ENCODE measurements around the gene SDHA. TPM values are rescaled to one million over a fixed set of nuclear protein-coding genes. Genes with fewer than 3 reads are reported as not detected.
"Not testable (repeated sequence)": the region's sequence is repeated elsewhere in the genome, so short reads cannot be mapped to it uniquely, and the experiment has no call there.

Gene SDHA
- total and polyA plus RNA-seq, 2 experiments from 2014 or later: 247 to 328 TPM

- Histone ChIP-seq H3K4me3 (no peak overlapping the region), H3K36me3 (no peaks in the 10 kb centered on the region), H3K27me3 (no peaks in the 10 kb centered on the region), H3K4me1 (ENCODE audit: low read depth) (no peaks in the 10 kb centered on the region), H3K9me3 (ENCODE audit: low read depth) (no peaks in the 10 kb centered on the region), H3K27ac (no peak overlapping the region)
- no peak for DNase-seq (ENCODE audit: low read depth in 1 of 2, low spot score in 1 of 2)
- TF ChIP-seq CTCF (IDR thresholded peaks at IDR 0.05; ENCODE audit: low read depth, low read length): no peak
These were observed 80.6 kb downstream of the SDHA start for GRCh38 chr5:298737-299125.

GRCh38 chr5:299921-300320 lies 81.8 kb downstream of the SDHA start:
- H3K36me3 ChIP-seq; H3K27ac ChIP-seq; H3K4me3 ChIP-seq; H3K9me3 ChIP-seq (ENCODE audit: low read depth); H3K27me3 ChIP-seq; H3K4me1 ChIP-seq (ENCODE audit: low read depth); DNase-seq (ENCODE audit: low read depth in 1 of 2, low spot score in 1 of 2): not testable (repeated sequence)

GRCh38 chr5:300691-301435 lies 82.7 kb downstream of the SDHA start:
- H3K36me3 ChIP-seq; H3K4me1 ChIP-seq (ENCODE audit: low read depth); DNase-seq (ENCODE audit: low read depth in 1 of 2, low spot score in 1 of 2); H3K4me3 ChIP-seq; H3K27me3 ChIP-seq; H3K9me3 ChIP-seq (ENCODE audit: low read depth); H3K27ac ChIP-seq: not testable (repeated sequence)

- not testable (repeated sequence) for H3K36me3 ChIP-seq; H3K4me3 ChIP-seq; H3K27ac ChIP-seq; DNase-seq (ENCODE audit: low read depth in 1 of 2, low spot score in 1 of 2); H3K9me3 ChIP-seq (ENCODE audit: low read depth); H3K27me3 ChIP-seq; H3K4me1 ChIP-seq (ENCODE audit: low read depth)
These were observed 84.3 kb downstream of the SDHA start for GRCh38 chr5:302416-302815.

- Histone ChIP-seq H3K27me3 (no peaks in the 10 kb centered on the region), H3K36me3 (no peaks in the 10 kb centered on the region), H3K27ac (no peak overlapping the region), H3K4me1 (ENCODE audit: low read depth) (peaks cover 4% of the 10 kb centered on the region), H3K9me3 (ENCODE audit: low read depth) (no peaks in the 10 kb centered on the region), H3K4me3 (no peak overlapping the region)
- no peak for DNase-seq (ENCODE audit: low read depth in 1 of 2, low spot score in 1 of 2)
- TF ChIP-seq CTCF (IDR thresholded peaks at IDR 0.05; ENCODE audit: low read depth, low read length): no peak
These were observed 84.8 kb downstream of the SDHA start for GRCh38 chr5:302966-303365.

GRCh38 chr5:303741-304140 lies 85.6 kb downstream of the SDHA start:
- not testable (repeated sequence) for H3K4me3 ChIP-seq; H3K36me3 ChIP-seq; H3K27me3 ChIP-seq; H3K27ac ChIP-seq; H3K9me3 ChIP-seq (ENCODE audit: low read depth); DNase-seq (ENCODE audit: low read depth in 1 of 2, low spot score in 1 of 2); H3K4me1 ChIP-seq (ENCODE audit: low read depth)

GRCh38 chr5:305050-305449 lies 86.9 kb downstream of the SDHA start:
- no peak for DNase-seq (ENCODE audit: low read depth in 1 of 2, low spot score in 1 of 2)
- Histone ChIP-seq H3K4me3 (no peak overlapping the region), H3K27me3 (no peaks in the 10 kb centered on the region), H3K27ac (no peak overlapping the region), H3K36me3 (no peaks in the 10 kb centered on the region), H3K9me3 (ENCODE audit: low read depth) (no peaks in the 10 kb centered on the region), H3K4me1 (ENCODE audit: low read depth) (peaks cover 6% of the 10 kb centered on the region)
- TF ChIP-seq CTCF (IDR thresholded peaks at IDR 0.05; ENCODE audit: low read depth, low read length): no peak

- Histone ChIP-seq H3K36me3 (no peaks in the 10 kb centered on the region), H3K27ac (no peak overlapping the region), H3K27me3 (no peaks in the 10 kb centered on the region), H3K9me3 (ENCODE audit: low read depth) (no peaks in the 10 kb centered on the region), H3K4me3 (no peak overlapping the region), H3K4me1 (ENCODE audit: low read depth) (peaks cover 6% of the 10 kb centered on the region)
- no peak for TF ChIP-seq CTCF (IDR thresholded peaks at IDR 0.05; ENCODE audit: low read depth, low read length)
- no peak for DNase-seq (ENCODE audit: low read depth in 1 of 2, low spot score in 1 of 2)
These were observed 87.3 kb downstream of the SDHA start for GRCh38 chr5:305459-305858.
